SK-MEL-5 (cell line): ENCODE data around the gene RNF149. TPM values are rescaled to one million over a fixed set of nuclear protein-coding genes. Genes with fewer than 3 reads are reported as not detected.
"Not testable (repeated sequence)": the region's sequence is repeated elsewhere in the genome, so short reads cannot be mapped to it uniquely, and the experiment has no call there.

Experiments
- DNase-seq: peaks from one replicate; pipeline ENCODE4 v3.0.0-alpha.2; 2016; ENCODE audit warnings: low read depth, low spot score
- in situ Hi-C: cut with HindIII; loops from 2 replicates; pipeline ENCODE4 v1.10.0; 2016; ENCODE audit warnings: low sequenced_read_pairs, high pct_unique_total_duplicates, low pct_unique_long_range_greater_than_20kb
- total RNA-seq: library from RNA; depleted of rRNA; stranded (reverse); fragments of >200 nt; shearing (Covaris generic); gene quantifications from 2 replicates; pipeline ENCODE4 v1.2.3, GENCODE V29; 2014

Gene RNF149
- total RNA-seq, 1 experiment from 2014 or later: 36.2 TPM

DNA sequence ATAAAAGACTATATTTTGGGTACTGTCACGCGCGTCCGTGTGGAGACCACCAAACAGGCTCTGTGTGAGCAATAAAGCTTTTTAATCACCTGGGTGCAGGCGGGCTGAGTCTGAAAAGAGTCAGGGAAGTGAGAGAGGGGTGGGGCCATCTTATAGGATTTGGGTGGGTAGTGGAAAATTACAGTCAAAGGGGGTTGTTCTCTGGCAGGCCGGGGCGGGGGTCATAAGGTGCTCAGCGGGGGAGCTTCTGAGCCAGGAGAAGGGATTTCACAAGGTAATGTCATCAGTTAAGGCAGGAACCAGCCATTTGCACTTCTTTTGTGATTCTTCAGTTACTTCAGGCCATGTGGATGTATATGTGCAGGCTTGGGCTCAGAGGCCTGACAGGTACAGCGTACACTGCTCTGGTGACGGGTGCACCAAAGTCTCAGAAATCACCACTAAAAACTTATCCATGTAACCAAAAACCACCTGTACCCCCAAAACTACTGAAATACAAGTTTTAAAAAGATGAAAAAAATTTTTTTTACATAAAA is 57.2 kb downstream of the RNF149 start:
- in situ Hi-C loops, DNase-seq: not testable (repeated sequence)

DNA sequence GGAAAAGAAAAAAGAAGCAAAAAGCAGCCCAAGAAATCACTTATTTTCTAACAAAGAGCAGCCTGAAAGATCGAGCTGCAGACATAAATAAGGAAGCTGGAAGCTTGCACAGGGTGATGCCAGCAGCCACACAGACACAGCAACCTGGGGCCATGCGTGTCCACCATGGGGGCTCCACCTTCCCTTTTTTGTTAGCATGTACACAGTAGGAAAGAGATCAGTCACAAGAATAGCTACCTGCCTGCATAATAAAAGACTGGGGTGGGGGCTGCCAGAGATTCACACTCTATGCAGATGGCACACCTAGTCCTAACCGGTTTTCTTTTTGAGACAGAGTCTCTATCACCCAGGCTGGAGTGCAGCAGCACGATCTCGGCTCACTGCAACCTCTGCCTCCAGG is 58.7 kb downstream of the RNF149 start:
- no peak for DNase-seq
- in situ Hi-C loops: no loop called here

DNA sequence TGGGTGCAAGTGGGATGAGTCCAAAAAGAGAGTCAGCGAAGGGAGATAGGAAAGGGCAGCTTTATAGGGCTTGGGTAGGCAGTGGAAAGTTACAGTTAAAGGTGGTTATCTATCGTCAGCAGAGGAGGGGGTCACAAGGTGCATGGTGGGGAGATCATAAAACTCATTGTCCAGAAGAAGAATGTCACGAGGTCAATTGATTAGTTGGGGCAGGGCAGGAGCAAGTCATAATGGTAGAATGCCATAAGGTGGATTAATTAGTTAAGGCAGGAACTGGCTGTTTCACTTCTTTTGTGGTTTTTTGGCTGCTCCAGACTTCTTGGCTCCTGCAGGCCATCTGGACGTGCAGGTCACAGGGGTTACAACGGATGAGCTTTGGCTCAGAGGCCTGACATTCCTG is 59.7 kb downstream of the RNF149 start:
- in situ Hi-C loops, DNase-seq: not testable (repeated sequence)

DNA sequence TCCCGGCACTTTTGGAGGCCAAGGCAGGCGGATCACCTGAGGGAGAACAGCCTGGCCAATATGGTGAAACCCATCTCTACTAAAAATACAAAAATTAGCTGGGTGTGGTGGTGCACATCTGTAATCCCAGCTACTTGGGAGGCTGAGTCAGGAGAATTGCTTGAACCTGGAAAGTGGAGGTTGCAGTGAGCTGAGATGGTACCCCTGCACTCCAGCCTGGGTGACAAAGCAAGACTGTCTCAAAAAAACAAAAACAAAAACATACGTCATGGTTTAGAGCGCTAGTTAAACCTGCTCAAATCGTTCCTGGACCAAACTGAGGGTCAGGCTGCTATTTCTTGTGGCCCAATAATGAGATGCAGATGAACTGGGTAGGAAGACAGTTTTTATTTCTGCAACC is 63.0 kb downstream of the RNF149 start:
- in situ Hi-C loops, DNase-seq: not testable (repeated sequence)

DNA sequence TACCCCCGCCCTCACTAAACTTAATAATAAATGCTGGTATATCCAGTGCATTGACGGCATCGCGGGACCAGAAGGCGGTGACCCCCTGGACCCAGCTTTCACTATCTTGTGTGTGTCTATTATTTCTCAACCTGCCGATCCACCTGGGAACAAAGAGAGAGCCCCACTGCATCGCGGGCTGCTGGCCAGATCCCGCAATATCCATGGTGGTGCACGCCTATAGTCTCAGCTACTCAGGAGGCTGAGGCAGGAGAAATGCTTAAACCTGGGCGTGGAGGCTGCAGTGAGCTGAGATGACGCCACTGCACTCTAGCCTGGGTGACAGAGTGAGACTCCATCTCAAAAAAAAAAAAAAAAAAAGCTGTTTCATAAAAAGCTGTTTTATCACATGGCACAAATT is 63.6 kb downstream of the RNF149 start:
- in situ Hi-C loops, DNase-seq: not testable (repeated sequence)

DNA sequence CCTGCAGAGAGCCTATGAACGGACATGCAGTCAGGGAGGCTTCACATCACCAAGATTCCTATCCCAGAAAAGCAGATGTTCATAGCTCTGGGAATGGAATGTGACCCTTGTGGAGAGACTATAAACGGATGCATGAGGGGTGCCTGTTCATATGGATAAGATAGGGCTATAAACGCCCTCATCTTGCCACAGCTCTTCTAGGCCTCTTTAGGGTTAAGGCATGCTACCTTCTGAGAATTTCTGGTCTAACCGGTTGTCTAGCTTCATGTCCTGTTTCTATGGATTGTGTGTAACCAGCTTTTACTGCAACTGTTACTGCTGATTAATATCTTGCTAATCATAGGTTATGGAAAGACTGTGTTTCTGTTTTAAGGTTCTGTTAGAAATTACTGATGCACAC is 64.1 kb downstream of the RNF149 start:
- DNase-seq, in situ Hi-C loops: not testable (repeated sequence)

DNA sequence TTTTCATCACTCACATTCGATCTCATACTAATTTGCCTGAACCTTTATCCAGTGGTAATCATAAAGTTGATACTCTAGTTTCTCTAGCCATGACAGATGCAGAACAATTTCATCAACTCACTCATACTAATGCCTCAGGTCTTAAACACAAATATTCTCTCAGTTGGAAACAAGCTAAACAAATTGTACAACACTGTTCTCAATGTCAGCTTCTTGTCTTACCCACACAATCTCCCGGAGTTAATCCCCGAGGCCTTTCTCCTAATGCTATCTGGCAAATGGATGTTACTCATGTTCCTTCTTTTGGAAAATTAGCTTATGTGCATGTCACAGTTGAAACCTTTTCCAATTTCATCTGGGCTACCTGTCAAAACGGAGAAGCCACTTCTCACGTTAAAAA is 67.3 kb downstream of the RNF149 start:
- no peak for DNase-seq
- in situ Hi-C loops: no loop called here

DNA sequence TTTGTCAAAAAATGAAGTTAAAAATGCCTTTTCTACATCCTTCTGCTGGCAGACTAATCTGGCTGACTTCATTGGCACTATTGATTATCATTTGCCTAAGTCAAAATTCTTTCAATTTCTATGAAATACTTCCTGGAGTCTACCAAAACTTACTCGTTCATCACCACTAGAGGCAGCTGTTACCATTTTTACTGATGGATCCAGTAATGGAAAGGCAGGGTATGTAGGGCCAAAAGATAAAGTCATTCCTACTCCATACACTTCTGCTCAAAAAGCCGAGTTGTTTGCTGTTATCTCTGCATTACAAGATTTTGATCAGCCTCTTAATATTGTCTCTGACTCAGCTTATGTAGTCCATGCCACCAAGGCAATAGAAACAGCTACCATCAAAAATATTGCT is 67.8 kb downstream of the RNF149 start:
- DNase-seq: peak; percentile 48

DNA sequence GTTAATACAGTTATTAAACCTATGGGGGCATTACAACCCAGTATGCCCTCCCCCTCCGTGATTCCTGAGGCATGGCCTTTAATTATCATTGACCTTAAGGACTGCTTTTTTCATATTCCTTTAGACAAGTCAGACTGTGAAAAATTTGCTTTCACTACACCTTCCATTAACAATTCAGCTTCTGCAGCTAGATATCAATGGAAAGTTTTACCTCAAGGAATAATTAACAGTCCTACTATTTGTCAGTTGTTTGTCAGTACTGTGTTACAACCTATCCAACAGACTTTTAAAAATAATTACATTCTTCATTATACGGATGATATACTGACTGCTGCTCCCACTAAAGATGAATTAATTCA is 68.8 kb downstream of the RNF149 start:
- in situ Hi-C loops, DNase-seq: not testable (repeated sequence)

More for the DNA sequence above, 67.8 kb downstream of the RNF149 start:
- in situ Hi-C loops: not testable (repeated sequence)

DNA sequence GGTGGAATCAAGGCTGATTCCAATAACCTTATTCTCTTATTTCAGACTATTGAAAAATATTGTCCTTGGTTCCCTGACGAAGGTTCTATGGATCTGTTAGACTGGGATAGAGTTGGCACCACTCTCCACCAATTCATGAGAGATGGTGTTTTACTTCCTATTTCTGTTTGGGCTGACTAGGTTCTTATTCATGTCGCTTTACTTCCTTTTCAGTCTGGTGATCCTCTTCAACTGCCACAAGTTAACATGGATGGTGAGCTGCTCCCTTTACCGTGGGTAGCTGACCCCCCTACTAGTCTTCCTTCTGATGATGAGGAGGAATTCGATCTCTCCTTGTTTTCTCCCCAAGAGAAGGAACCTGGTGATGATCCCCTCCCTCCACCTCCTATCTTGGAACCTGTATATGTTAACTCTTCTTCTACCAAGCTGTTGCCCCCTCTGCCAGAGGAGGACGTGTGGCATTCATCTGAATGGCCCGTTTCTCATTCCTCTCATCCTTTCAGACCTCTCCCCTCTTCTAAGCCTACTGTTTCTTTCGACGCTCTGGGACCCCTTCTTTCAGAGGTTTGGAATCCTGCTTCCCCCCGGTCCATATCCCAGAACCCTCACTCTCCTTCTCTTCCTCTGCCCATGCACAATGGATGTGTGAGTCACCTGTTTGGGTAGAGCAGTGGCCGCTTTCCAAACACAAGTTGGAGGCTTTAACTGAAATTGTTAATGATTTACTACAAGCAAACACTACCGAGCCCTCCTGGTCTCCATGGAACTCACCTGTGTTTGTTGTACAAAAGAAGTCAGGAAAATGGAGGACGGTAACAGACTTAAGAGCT is 69.4 kb downstream of the RNF149 start:
- in situ Hi-C loops: no loop called here

DNA sequence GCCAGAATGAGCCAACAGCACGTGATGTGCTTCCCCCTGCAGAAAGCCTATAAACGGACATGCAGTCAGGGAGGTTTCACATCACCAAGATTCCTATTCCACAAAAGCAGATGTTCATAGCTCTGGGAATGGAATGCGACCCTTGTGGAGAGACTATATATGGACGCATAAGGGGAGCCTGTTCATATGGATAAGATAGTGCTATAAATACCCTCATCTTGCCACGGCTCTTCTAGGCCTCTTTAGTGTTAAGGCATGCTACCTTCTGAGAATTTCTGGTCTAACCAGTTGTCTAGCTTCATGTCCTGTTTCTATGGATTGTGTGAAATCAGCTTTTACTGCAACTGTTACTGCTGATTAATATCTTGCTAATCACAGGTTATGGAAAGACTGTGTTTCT is 70.6 kb downstream of the RNF149 start:
- DNase-seq: peak; percentile 53
- in situ Hi-C loops: not testable (repeated sequence)

More for the DNA sequence above, 69.4 kb downstream of the RNF149 start:
- no peak for DNase-seq

DNA sequence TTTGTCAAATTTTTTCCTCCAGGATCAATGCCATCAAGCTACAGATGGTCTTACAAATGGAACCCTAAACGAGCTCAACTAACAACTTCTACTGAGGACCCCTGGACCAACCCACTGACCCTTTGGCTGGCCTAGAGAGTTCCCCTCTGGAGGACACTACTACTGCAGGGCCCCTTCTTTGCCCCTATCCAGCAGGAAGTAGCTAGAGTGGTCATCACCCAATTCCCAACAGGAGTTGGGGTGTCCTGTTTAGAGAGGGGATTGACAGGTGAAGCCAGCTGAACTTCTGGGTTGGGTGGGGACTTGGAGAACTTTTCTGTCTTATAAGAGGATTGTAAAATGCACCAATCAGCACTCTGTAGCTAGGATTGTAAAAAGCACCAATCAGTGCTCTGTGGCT is 72.5 kb downstream of the RNF149 start:
- in situ Hi-C loops, DNase-seq: not testable (repeated sequence)

DNA sequence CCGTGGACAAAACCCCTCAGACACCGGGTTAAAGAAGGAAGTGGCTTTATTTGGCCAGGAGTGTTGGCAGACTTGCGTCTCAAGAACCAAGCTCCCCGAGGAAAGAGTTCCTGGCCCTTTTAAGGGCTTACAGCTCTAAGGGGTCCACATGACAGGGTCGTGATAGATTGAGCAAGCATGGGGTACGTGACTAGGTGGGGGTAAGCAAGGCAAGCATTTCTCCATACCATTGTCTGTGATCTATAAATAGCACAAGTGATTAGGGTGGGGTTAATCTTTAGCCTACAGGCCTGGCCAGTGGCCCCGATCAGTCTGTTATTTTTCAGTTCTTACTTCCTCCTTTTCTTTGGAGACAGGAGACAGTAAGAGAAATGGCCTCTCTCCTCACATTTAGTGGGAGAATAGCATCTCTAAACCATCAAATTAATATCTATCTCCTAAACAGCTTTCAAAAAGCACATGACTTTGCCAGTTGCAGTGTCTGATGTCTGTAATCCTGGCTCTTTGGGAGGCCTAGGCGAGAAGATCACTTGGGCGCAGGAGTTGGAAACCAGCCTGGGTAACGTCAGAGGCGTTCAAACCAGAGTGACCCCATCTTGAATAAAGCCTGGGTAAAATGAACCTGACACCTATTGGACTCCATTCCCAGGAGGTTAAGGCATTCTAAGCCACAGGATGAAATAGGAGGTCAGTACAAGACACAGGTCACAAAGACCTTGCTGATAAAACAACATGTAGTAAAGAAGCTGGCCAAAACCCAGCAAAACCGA is 74.1 kb downstream of the RNF149 start:
- no peak for DNase-seq
- in situ Hi-C loops: no loop called here

DNA sequence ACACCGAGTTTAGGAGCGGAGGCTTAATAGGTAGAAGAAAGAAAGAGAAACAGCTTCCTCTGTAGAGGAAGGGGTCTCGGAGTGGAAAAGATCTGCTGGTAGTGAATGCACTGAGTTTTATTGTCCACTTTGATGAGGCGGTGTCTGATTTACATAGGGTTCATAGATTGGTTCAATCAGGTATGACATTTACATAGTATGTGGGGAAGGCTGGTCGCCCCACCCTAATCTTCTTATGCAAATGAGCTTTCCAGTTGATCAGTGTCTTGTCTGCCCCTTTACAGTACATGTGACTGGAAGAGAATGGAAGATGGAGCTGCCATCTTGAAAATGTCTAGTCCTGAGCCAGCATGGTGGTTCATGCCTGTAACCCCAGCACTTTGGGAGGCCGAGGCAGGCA is 75.7 kb downstream of the RNF149 start:
- in situ Hi-C loops: no loop called here
- no peak for DNase-seq

DNA sequence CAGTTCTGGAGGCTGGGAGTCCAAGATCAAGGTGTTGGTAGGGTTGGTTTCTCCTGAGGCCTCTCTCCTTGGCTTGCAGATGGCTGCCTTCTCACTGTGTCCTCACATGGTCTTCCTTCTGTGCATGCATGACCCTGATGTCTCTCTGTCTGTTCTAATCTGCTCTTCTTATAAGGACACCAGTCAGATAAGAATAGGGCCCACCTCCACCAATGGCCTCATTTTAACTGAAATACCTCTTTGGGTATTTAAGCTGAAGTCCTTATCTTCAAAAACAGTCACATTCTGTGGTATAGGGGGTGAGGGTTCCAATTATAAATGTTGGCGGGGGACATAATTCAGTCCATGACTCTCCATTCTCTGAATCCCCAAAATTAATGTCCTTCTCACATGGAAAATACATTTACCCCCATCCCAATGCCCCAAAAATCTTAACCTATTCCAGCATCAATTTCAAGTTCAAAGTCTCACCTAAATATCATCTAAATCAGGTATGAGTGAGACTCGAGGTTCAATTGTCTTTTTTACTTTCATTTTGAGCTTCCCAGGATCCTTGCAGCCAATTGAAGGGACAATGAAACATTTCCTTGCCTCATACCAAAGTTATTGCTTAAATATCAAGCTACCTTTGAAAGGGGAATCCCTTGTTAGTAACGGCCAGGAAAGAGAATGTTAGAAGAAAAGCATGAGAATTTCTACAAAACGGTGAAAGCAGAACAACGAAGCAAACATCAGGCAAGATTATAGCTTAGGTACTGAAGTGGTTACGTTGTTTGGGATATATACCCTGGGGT is 76.4 kb downstream of the RNF149 start:
- in situ Hi-C loops: no loop called here
- no peak for DNase-seq

DNA sequence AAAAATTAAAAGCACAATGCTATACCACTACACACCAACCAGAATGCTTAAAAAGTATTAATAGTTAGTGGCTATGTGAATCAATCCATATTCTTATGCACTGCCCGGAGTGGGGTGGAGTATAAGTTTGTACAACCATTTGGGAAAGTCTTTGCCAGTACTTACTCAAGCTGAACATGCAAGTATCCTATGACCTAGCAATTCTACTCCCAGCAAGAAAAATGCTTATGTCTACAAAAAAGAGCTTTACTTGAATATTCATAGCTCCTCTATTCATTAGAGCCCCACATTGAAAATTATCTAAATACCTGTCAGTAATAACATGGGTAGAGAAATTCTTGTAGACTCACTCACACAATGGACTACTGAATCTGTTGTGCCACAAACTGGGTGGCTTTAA is 77.3 kb downstream of the RNF149 start:
- in situ Hi-C loops: no loop called here
- DNase-seq: no peak

DNA sequence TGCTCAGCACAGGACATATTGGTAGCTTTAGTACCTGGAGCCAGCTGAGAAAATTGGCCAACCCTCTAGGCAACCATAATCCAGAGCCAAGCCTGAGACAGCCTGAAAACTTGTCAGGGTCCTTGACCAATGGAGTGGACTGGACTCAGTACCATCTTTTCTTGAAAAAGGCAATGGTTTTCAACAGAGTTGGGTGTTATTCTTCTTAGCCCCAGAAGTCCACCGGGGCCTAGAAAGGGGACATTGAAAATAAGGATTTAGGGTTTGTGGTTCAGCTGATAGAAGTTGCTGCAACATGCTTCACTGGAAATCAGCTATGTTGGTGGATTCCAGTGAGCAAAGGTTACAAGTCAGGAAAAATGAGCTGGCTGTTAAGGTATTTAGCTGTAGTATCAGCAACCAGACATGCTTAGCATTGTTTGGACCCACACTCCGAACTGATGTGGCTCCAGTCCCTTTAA is 77.9 kb downstream of the RNF149 start:
- in situ Hi-C loops: no loop called here
- no peak for DNase-seq
